ACHN (cell line): ENCODE data around the gene LRRC8D.

Experiments
- DNase-seq: peaks from one replicate; pipeline ENCODE4 v3.0.0-alpha.2; 2015
- in situ Hi-C: cut with HindIII; loops from 2 replicates; pipeline ENCODE4 v1.10.0; 2017; ENCODE audit warnings: low sequenced_read_pairs, low pct_ligation_motif_present, low pct_unique_long_range_greater_than_20kb

LRRC8D gene

GRCh38 chr1:89882348-89883029, 61.7 kb downstream of the LRRC8D start:
- DNase-seq: no peak
- in situ Hi-C loops: no loop called here

- in situ Hi-C loops: no loop called here
- DNase-seq: no peak
These were observed 62.2 kb downstream of the LRRC8D start for GRCh38 chr1:89883030-89883379.

- in situ Hi-C loops: no loop called here
- DNase-seq: no peak
These were observed 64.1 kb downstream of the LRRC8D start for GRCh38 chr1:89884718-89885596.

- in situ Hi-C loops: no loop called here
- DNase-seq: no peak
These were observed 66.4 kb downstream of the LRRC8D start for GRCh38 chr1:89887270-89887669.

- no peak for DNase-seq
- in situ Hi-C loops: no loop called here
These were observed 66.9 kb downstream of the LRRC8D start for GRCh38 chr1:89887713-89888112.

- in situ Hi-C loops: no loop called here
- no peak for DNase-seq
These were observed 67.9 kb downstream of the LRRC8D start for GRCh38 chr1:89888480-89889322.

- DNase-seq: no peak
- in situ Hi-C loops: no loop called here
These were observed 68.4 kb downstream of the LRRC8D start for GRCh38 chr1:89889323-89889615.

- DNase-seq: no peak
These were observed 69.4 kb downstream of the LRRC8D start for GRCh38 chr1:89890085-89890752.

GRCh38 chr1:89892816-89893215, 72.0 kb downstream of the LRRC8D start:
- in situ Hi-C loops: no loop called here
- DNase-seq: no peak

More at GRCh38 chr1:89890085-89890752, 69.4 kb downstream of the LRRC8D start:
- in situ Hi-C loops: no loop called here

- in situ Hi-C loops: no loop called here
- DNase-seq: peak; percentile 9
These were observed 73.7 kb downstream of the LRRC8D start for GRCh38 chr1:89894210-89895201.

GRCh38 chr1:89896105-89896942, 75.5 kb downstream of the LRRC8D start:
- in situ Hi-C loops: no loop called here
- no peak for DNase-seq

GRCh38 chr1:89897347-89898133, 76.7 kb downstream of the LRRC8D start:
- no peak for DNase-seq
- in situ Hi-C loops: no loop called here

- no peak for DNase-seq
- in situ Hi-C loops: no loop called here
These were observed 77.3 kb downstream of the LRRC8D start for GRCh38 chr1:89898150-89898549.

- no peak for DNase-seq
- in situ Hi-C loops: no loop called here
These were observed 78.1 kb downstream of the LRRC8D start for GRCh38 chr1:89898695-89899470.

GRCh38 chr1:89900323-89900722, 79.5 kb downstream of the LRRC8D start:
- in situ Hi-C loops: no loop called here
- no peak for DNase-seq
